CD4-positive, alpha-beta T cell treated with Interleukin-10 for 1 hour (primary cell): ENCODE measurements around the gene NETO1.

ENCODE experiments used
- DNase-seq: peaks from one replicate; pipeline ENCODE4 v3.0.0-alpha.2; 2020

The NETO1 gene

GRCh38 chr18:72867746-72868584 is at the start of gene NETO1:
TSS of gene NETO1 (minus strand) at chr18:72867987. CDS start at chr18:72867291, 696 bp downstream.
- DNase-seq: no peak

DNA sequence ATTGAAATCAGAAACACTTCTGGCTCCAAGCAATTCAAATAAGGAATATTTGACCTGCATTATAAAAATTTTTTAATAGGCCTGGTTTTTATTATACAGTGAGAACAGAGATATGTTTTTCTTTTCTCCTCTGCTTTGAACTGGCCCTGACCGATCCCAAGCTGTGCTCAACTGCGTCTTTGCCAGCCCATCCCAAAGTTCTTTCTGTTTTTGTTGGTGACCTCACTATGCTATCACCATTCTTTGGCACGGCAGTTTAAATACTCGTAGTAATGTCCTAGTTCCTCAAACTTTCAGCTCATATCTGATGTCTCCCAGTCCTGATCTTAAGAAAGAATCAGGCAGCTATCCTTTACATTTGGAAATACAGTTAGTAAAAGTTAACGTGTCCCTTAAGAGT is 42.3 kb upstream of the NETO1 start:
- DNase-seq: no peak

DNA sequence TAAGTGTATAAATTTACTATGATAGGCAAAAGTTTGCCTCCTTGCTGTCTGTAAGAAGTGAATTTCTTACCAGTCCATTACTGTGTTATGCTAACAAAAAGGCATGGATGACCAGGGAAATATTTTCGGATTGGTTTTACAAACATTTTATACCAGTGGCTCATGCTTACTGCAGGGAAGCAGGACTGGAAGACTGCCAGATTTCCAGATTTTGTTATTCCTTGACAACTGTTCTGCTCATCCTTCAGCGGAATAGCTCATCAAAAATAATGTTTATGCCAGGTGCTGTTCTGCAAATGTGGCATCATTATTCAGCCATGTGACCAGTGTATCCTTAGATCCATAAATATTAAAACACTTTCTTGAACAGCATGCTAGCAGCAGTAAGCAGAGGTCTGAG is 40.4 kb upstream of the NETO1 start:
- no peak for DNase-seq

- no peak for DNase-seq
Observed at GRCh38 chr18:72903033-72903432, 35.2 kb upstream of the NETO1 start.

- no peak for DNase-seq
Observed at GRCh38 chr18:72899338-72899737, 31.6 kb upstream of the NETO1 start.

DNA sequence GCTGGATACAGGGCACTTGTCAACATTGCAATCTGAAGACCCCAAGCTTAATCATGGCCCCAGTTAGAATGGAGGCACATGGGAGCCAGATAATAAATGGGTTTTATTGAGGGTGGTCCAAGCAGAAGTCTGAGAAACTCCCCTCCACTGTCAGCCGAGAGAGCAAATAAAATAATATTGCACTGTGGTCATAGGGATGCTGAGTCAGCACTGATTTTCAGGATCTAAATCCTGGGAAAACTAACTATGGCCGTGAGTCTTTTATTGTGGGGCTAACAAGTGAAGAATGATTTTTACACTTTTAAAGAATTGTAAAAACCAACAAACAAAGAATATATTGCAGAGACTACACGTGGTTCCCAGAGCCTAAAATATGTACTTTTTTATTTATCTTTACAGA is 31.1 kb upstream of the NETO1 start:
- DNase-seq: no peak

DNA sequence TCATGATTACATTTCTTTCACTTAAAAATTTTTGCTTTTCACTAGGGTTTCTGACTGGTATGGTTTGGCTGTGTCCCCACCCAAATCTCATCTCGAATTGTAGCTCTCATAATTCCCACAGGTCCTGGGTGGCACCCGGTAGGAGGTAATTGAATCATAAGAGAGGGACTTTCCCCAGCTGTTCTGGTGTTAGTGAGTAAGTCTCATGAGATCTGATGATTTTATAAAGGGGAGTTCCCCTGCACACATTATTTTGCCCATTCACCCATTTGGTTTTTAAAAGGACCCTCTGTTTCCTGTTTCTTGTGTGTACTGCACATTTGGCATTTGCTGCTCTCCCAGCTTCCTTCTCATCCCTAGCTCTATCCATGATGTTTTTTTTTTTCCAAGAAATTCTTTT is 27.8 kb upstream of the NETO1 start:
- no peak for DNase-seq

DNA sequence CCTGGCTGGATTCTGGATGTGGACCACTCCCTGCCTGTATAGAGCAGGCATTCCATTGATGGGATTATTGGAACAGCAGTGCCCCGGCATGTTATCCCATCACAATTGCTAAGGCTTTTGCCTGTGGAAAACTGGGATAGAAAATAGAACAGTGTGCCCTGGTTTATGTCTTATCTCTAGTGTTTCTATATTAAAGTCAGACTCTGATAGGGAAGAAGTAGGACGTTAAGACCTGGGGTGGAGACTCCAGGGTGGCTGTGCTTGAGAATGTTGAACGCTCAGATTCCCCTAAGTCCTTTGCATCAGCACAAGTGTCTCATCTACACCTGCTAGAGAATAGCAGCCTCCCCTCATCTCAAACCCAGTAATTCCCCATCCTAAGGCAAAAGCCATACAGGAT is 10.8 kb upstream of the NETO1 start:
- no peak for DNase-seq

- no peak for DNase-seq
Observed at GRCh38 chr18:72878143-72878542, 10.4 kb upstream of the NETO1 start.

- DNase-seq: no peak
Observed at GRCh38 chr18:72871091-72871490, 3.3 kb upstream of the NETO1 start.

GRCh38 chr18:72869226-72870185 is 1.7 kb upstream of the NETO1 start:
- no peak for DNase-seq

- DNase-seq: no peak
Observed at GRCh38 chr18:72868585-72869225, 918 bp upstream of the NETO1 start.

DNA sequence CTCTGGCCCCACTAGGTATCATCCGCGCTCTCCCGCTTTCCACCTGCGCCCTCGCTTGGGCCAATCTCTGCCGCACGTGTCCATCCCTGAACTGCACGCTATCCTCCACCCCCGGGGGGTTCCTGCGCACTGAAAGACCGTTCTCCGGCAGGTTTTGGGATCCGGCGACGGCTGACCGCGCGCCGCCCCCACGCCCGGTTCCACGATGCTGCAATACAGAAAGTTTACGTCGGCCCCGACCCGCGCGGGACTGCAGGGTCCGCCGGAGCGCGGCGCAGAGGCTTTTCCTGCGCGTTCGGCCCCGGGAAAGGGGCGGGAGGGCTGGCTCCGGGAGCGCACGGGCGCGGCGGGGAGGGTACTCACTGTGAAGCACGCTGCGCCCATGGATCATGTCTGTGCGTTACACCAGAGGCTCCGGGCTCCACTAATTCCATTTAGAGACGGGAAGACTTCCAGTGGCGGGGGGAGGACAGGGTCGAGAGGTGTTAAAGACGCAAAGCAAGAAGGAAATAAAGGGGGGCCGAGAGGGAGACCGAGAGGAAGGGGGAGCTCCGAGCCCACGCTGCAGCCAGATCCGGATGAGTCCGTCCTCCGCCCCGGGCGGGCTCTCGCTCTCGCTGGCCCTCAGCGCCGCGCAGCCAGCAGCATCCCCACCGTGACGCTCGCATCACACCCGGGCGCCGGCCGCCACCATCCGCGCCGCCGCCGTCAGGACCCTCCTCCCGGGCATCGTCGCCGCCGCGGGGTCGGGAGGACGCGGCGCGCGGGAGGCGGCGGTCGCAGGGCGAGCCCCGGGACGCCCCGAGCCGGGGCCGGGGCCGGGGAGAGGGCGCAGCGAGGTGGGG is 664 bp downstream of the NETO1 start:
- DNase-seq: no peak

DNA sequence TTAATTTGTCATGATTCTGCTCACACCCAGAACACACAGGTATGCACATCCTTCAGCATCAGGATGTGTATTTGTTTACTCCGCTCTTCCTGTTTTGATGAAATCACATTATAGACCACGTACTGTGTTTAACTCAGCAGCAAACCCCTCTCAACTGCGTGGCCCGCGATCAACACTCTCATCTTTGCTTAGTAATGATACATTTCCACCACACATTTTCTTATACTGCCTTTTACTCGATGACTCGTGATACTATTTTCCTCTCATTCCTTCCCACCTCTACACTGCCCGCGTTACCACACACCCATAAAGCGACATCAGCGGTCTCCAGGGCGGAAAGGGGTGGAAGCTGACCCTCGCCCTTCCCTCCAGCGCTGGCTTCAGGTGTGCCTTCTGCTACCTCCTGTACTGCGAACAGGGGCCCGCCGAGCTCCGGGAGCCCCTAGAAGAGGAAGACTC is 1.3 kb downstream of the NETO1 start:
- DNase-seq: no peak

GRCh38 chr18:72863754-72864153 is 4.0 kb downstream of the NETO1 start:
- DNase-seq: no peak

DNA sequence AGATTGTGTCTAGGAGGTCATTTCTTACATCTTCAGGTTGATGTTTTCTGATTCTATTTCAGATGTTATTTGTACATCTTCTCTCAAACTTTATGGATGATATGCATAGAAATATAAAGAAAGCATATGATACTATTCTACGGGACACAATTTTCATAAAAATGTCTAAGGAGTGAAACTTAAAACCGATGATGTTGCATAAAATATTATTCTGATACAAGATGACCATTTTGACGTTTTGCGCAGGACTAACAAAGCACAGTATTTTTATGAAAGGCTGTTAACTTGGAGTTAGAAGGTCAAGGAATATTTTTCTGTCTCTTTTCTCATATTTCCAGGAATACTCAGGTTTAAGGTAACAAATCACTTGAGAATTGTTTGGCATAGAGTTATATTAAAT is 8.7 kb downstream of the NETO1 start:
- DNase-seq: no peak

GRCh38 chr18:72849671-72850070 is 18.1 kb downstream of the NETO1 start:
- no peak for DNase-seq

GRCh38 chr18:72848503-72849237 is 19.1 kb downstream of the NETO1 start:
- DNase-seq: no peak

- no peak for DNase-seq
Observed at GRCh38 chr18:72847771-72848170, 20.0 kb downstream of the NETO1 start.

DNA sequence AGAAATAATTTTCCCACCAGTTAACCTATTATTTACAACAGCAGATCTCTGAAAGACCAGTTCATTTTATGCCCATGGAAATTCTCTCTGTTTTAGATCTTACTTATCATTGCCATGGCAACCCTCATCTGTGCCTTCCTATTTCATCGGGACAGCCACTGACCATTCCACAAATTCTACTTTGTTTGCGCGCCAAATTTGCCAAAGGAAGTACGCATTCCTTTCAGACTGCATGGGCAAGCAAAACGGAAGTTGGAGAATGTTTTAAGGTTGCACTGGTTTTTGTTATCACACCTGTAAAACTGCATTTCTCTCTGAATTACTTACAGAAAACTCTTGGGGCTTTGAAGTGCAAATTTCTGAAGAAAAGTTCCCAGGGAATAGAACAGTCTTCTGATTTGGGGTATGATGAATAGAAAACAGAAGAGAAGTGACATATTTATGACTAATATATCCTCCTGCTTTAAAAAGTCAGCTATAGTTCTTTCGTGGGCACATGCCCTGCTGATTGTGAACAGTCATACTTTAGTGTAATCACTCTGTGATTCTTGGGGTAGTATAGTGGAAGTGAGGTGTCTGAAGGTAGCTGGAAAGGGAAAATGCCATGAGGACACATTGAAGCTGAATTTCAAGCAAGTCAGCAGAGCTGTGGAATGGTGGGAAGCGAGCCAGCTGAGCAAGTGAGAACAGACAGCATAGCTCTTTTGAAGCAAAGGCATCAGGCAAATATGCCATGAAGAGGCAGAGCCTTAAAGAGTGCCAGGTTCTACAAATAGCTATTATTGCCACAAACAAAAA is 20.9 kb downstream of the NETO1 start:
- no peak for DNase-seq

- DNase-seq: no peak
Observed at GRCh38 chr18:72843743-72844142, 24.0 kb downstream of the NETO1 start.
